ENCODE results near the gene RASA4B. TPM values are rescaled to one million over a fixed set of nuclear protein-coding genes. Genes with fewer than 3 reads are reported as not detected.

RASA4B gene
- total RNA-seq, 4 donors from 2014 or later, result 26.5 to 30.7 (median 28.4) TPM

- no peak overlapping the region for H3K4me3 ChIP-seq
- no peak overlapping the region for H3K27ac ChIP-seq
- H3K27me3 ChIP-seq, result no peaks in the 10 kb centered on the region
- peaks cover 39% of the 10 kb centered on the region for H3K36me3 ChIP-seq
- TF ChIP-seq EP300 (IDR thresholded peaks at IDR 0.05) (no peak), POLR2AphosphoS5 (IDR thresholded peaks at IDR 0.05) (no peak), CTCF (IDR thresholded peaks at IDR 0.05) (no peak)
- peaks cover 34% of the 10 kb centered on the region for H3K4me1 ChIP-seq
- no peaks in the 10 kb centered on the region for H3K9me3 ChIP-seq
- peak; percentile 61 to 65 for DNase-seq (ENCODE audit: low spot score in 2 of 2)
- 89% methylated on average over 8 of the region's 24 CpGs for WGBS
These were observed 49.7 kb downstream of the RASA4B start for GRCh38 chr7:102467581-102468477.

GRCh38 chr7:102466097-102466496 lies 51.5 kb downstream of the RASA4B start:
- Histone ChIP-seq H3K9me3 (no peaks in the 10 kb centered on the region), H3K4me3 (peak overlapping the region; percentile 60), H3K27me3 (no peaks in the 10 kb centered on the region), H3K4me1 (peaks cover 34% of the 10 kb centered on the region), H3K36me3 (peaks cover 26% of the 10 kb centered on the region), H3K27ac (no peak overlapping the region)
- TF ChIP-seq EP300 (IDR thresholded peaks at IDR 0.05), result no peak
- TF ChIP-seq POLR2A (IDR thresholded peaks at IDR 0.05), result no peak
- no peak for TF ChIP-seq POLR2AphosphoS5 (IDR thresholded peaks at IDR 0.05)
- TF ChIP-seq CTCF (IDR thresholded peaks at IDR 0.05), result no peak
- 91% methylated on average over 7 of the region's 7 CpGs for WGBS
- no peak for DNase-seq (ENCODE audit: low spot score in 2 of 2)

GRCh38 chr7:102464577-102465280 lies 52.8 kb downstream of the RASA4B start, which contains the start of the genes ALKBH4 and LRWD1:
Gene ALKBH4, minus strand, starts transcription at chr7:102464863. Its CDS starts 27 bp downstream, at chr7:102464836.
Gene LRWD1, plus strand, starts transcription at chr7:102464984. Its CDS starts 97 bp downstream, at chr7:102465081.
- WGBS, result 0% methylated on average over 10 of the region's 81 CpGs
- peak in 1 of 3 donors; percentile 54 for TF ChIP-seq POLR2AphosphoS5 (IDR thresholded peaks at IDR 0.05)
- peak in 1 of 2 donors; percentile 25 for TF ChIP-seq CTCF (IDR thresholded peaks at IDR 0.05)
- TF ChIP-seq POLR2A (IDR thresholded peaks at IDR 0.05), result peak in 1 of 2 donors; percentile 50
- TF ChIP-seq EP300 (IDR thresholded peaks at IDR 0.05), result no peak

GRCh38 chr7:102463841-102464576 lies 53.6 kb downstream of the RASA4B start:
- peaks cover 34% of the 10 kb centered on the region for H3K4me1 ChIP-seq
- 10% methylated on average over 24 of the region's 24 CpGs for WGBS
- H3K4me3 ChIP-seq, result peak overlapping the region; percentile 60
- DNase-seq (ENCODE audit: low spot score in 2 of 2), result no peak
- no peaks in the 10 kb centered on the region for H3K27me3 ChIP-seq
- TF ChIP-seq EP300 (IDR thresholded peaks at IDR 0.05), result no peak
- no peak for TF ChIP-seq POLR2A (IDR thresholded peaks at IDR 0.05)
- no peak for TF ChIP-seq CTCF (IDR thresholded peaks at IDR 0.05)
- TF ChIP-seq POLR2AphosphoS5 (IDR thresholded peaks at IDR 0.05), result no peak
- H3K36me3 ChIP-seq, result peaks cover 13% of the 10 kb centered on the region
- H3K9me3 ChIP-seq, result no peaks in the 10 kb centered on the region
- H3K27ac ChIP-seq, result peak overlapping the region; percentile 11

More at GRCh38 chr7:102464577-102465280, 52.8 kb downstream of the RASA4B start, which contains the start of the genes ALKBH4 and LRWD1:
- H3K9me3 ChIP-seq, result no peaks in the 10 kb centered on the region
- H3K27me3 ChIP-seq, result no peaks in the 10 kb centered on the region
- peak; percentile 96 to 97 for DNase-seq (ENCODE audit: low spot score in 2 of 2)
- peak within 1 kb of the TSS; percentile 60 for H3K4me3 ChIP-seq
- peaks cover 14% of the 10 kb centered on the region for H3K36me3 ChIP-seq
- peak within 1 kb of the TSS; percentile 11 for H3K27ac ChIP-seq
- H3K4me1 ChIP-seq, result peaks cover 34% of the 10 kb centered on the region

Measured in suprapubic skin (tissue), 4 donors.